ENCODE measurements around the gene BANF1. TPM values are rescaled to one million over a fixed set of nuclear protein-coding genes. Genes with fewer than 3 reads are reported as not detected.

The BANF1 gene, protein sequence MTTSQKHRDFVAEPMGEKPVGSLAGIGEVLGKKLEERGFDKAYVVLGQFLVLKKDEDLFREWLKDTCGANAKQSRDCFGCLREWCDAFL
- 112 to 187 TPM (median 154 TPM) in 3 replicates for polyA plus RNA-seq
- 12.9 TPM for polyA plus RNA-seq (2011; ENCODE audit: low read depth)
- 206 and 231 TPM in 2 replicates for polyA plus RNA-seq (2011; cell fraction: cytosol; rRNA removed)
- polyA plus RNA-seq (2011; cell fraction: nucleus; rRNA removed), result 99.3 and 102 TPM in 2 replicates
- 152 and 176 TPM in 2 replicates for polyA plus RNA-seq (2012; ENCODE audit: low replicate concordance)
- polyA minus RNA-seq, result 61.8 to 73.4 TPM (median 69.0 TPM) in 3 replicates
- 84.6 TPM for polyA minus RNA-seq (2011; cell fraction: cytosol; rRNA and poly(A)+ RNA removed)
- polyA minus RNA-seq (2011; cell fraction: nucleus; rRNA and poly(A)+ RNA removed), result 16.2 and 16.9 TPM in 2 replicates

DNA sequence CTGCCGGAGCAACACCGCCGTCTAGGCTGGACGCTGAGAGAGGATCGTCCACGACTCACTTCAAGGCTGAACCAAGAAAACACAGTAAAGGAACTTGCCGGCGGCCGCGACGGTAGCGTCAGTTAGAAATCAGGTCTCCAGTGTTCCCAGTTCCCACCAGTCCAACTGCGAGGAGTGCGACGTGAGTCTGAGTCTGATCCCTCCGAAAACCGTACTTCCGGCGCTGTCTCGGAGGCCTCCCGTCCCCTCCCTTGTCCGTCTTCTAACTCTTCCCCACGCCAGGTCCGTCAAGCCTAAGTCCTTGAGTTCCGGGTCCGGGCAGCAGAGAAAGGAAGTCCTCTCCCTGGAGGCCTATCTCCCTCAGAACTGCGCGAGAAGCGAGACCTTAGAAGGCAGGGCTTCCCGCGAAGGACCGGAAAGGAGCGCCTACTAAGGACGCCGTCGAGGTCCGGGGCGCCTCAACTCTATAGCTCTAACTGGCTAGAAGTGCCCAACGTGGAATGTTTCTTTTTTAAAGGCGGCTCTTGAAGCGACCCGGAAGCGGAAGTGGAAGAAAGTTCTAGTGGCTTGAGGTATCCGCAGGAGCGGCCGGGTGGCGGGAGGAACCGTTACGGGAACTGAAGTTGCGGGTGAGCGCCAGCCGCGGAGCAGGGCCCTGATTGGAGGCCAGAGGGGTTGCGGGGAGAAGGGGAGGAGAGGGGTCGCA is at the start of gene BANF1, which contains the start of gene EIF1AD:
TSS of gene BANF1 (plus strand) at position 562 of the 706 bp plus-strand sequence. CDS start 748 bp downstream, outside the sequence.
TSS of gene EIF1AD (minus strand) at position 216 of the 706 bp plus-strand sequence. CDS start 1,768 bp downstream, outside the sequence.
- peak within 1 kb of the TSS; percentile 92 to 100 (median 100) for H3K4me3 ChIP-seq (ENCODE audit: control insufficient read depth in 2 of 3, extremely low read depth in 1 of 3, insufficient read depth in 2 of 3, low read depth in 1 of 3, low read length in 3 of 3)
- H3K9ac ChIP-seq (ENCODE audit: control insufficient read depth, extremely low read depth, insufficient read depth, low read length), result peak within 1 kb of the TSS; percentile 96
- FAIRE-seq (no peak), DNase-seq (ENCODE audit: low read depth, low spot score) (peak; percentile 86)
- H3K9me3 ChIP-seq (ENCODE audit: control insufficient read depth, low read depth, low read length), result no peaks in the 10 kb centered on the region
- TF ChIP-seq, protein P1, sequence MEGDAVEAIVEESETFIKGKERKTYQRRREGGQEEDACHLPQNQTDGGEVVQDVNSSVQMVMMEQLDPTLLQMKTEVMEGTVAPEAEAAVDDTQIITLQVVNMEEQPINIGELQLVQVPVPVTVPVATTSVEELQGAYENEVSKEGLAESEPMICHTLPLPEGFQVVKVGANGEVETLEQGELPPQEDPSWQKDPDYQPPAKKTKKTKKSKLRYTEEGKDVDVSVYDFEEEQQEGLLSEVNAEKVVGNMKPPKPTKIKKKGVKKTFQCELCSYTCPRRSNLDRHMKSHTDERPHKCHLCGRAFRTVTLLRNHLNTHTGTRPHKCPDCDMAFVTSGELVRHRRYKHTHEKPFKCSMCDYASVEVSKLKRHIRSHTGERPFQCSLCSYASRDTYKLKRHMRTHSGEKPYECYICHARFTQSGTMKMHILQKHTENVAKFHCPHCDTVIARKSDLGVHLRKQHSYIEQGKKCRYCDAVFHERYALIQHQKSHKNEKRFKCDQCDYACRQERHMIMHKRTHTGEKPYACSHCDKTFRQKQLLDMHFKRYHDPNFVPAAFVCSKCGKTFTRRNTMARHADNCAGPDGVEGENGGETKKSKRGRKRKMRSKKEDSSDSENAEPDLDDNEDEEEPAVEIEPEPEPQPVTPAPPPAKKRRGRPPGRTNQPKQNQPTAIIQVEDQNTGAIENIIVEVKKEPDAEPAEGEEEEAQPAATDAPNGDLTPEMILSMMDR (optimal IDR thresholded peaks at IDR 0.05 in 1 of 3, IDR thresholded peaks at IDR 0.05 in 1 of 3, conservative IDR thresholded peaks at IDR 0.05 in 1 of 3; ENCODE audit: extremely low read depth in 1 of 3, insufficient read depth in 2 of 3, low read length in 3 of 3), result no peak
- no peak for TF ChIP-seq EZH2 (IDR thresholded peaks at IDR 0.05; ENCODE audit: low read length)
- H3K4me1 ChIP-seq (ENCODE audit: control insufficient read depth, extremely low read depth, insufficient read depth, low read length), result peaks cover 14% of the 10 kb centered on the region
- H3K4me2 ChIP-seq (ENCODE audit: control insufficient read depth, extremely low read depth, insufficient read depth, low read depth, low read length), result peak within 1 kb of the TSS; percentile 90
- dilution Hi-C loops (cut with MboI; ENCODE audit: extremely low pct_ligation_motif_present, low sequenced_read_pairs), result no loop called here
- H3K79me2 ChIP-seq (ENCODE audit: control insufficient read depth, insufficient read depth, low read length), result peaks cover 47% of the 10 kb centered on the region
- H3K36me3 ChIP-seq (ENCODE audit: control insufficient read depth in 2 of 2, extremely low read depth in 1 of 2, insufficient read depth in 2 of 2, low read length in 2 of 2), result peaks cover 30 to 33% of the 10 kb centered on the region in 2 experiments
- H3K27ac ChIP-seq (ENCODE audit: control insufficient read depth, insufficient read depth, low read length), result peak within 1 kb of the TSS; percentile 91
- no peaks in the 10 kb centered on the region for H3K27me3 ChIP-seq (ENCODE audit: control insufficient read depth, extremely low read depth, insufficient read depth, low read length)
- peaks cover 2% of the 10 kb centered on the region for H3K9me1 ChIP-seq (ENCODE audit: control insufficient read depth, extremely low read depth, insufficient read depth, low read length)
- H4K20me1 ChIP-seq (ENCODE audit: control insufficient read depth, extremely low read depth, insufficient read depth, low read length), result peaks cover 4% of the 10 kb centered on the region
- H2AFZ ChIP-seq (ENCODE audit: control insufficient read depth, low read length), result peak within 1 kb of the TSS; percentile 97

DNA sequence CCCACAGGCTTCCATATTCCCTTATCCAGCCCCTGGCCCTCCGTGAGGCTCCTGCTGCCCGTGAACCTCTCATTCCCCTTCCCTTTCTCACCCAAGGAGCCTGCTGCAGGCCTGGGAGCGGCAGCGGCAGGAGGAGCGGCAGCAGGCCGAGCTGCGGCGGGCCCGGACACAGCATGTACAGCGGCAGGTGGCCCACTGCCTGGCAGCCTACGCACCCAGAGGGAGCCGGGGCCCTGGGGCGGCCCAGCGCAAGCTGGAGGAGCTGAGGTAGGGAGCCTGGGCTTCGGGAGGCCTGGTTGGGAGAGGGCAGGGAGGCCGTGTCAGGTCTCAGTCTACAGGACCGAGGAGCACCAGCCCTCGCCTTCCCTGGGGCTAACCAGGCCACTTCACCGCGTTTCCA is 48.8 kb upstream of the BANF1 start:
- H3K36me3 ChIP-seq (ENCODE audit: control insufficient read depth in 2 of 2, extremely low read depth in 1 of 2, insufficient read depth in 2 of 2, low read length in 2 of 2), result no peaks in the 10 kb centered on the region
- no peak overlapping the region for H3K4me2 ChIP-seq (ENCODE audit: control insufficient read depth, extremely low read depth, insufficient read depth, low read depth, low read length)
- no peaks in the 10 kb centered on the region for H3K79me2 ChIP-seq (ENCODE audit: control insufficient read depth, insufficient read depth, low read length)
- H3K9me3 ChIP-seq (ENCODE audit: control insufficient read depth, low read depth, low read length), result no peaks in the 10 kb centered on the region
- FAIRE-seq, result no peak
- H4K20me1 ChIP-seq (ENCODE audit: control insufficient read depth, extremely low read depth, insufficient read depth, low read length), result no peaks in the 10 kb centered on the region
- H3K9me1 ChIP-seq (ENCODE audit: control insufficient read depth, extremely low read depth, insufficient read depth, low read length), result no peaks in the 10 kb centered on the region
- no peak overlapping the region for H2AFZ ChIP-seq (ENCODE audit: control insufficient read depth, low read length)
- no peak overlapping the region for H3K4me3 ChIP-seq (ENCODE audit: control insufficient read depth in 2 of 3, extremely low read depth in 1 of 3, insufficient read depth in 2 of 3, low read depth in 1 of 3, low read length in 3 of 3)
- H3K4me1 ChIP-seq (ENCODE audit: control insufficient read depth, extremely low read depth, insufficient read depth, low read length), result peaks cover 5% of the 10 kb centered on the region
- dilution Hi-C loops (cut with MboI; ENCODE audit: extremely low pct_ligation_motif_present, low sequenced_read_pairs), result no loop called here
- TF ChIP-seq, protein P1 (optimal IDR thresholded peaks at IDR 0.05 in 1 of 3, IDR thresholded peaks at IDR 0.05 in 1 of 3, conservative IDR thresholded peaks at IDR 0.05 in 1 of 3; ENCODE audit: extremely low read depth in 1 of 3, insufficient read depth in 2 of 3, low read length in 3 of 3), result no peak
- no peak for TF ChIP-seq EZH2 (IDR thresholded peaks at IDR 0.05; ENCODE audit: low read length)
- no peak for DNase-seq (ENCODE audit: low read depth, low spot score)
- H3K27me3 ChIP-seq (ENCODE audit: control insufficient read depth, extremely low read depth, insufficient read depth, low read length), result no peaks in the 10 kb centered on the region
- no peak overlapping the region for H3K27ac ChIP-seq (ENCODE audit: control insufficient read depth, insufficient read depth, low read length)
- no peak overlapping the region for H3K9ac ChIP-seq (ENCODE audit: control insufficient read depth, extremely low read depth, insufficient read depth, low read length)

Measured in keratinocyte (primary cell).